ENCODE results near the gene SCN4B. TPM values are rescaled to one million over a fixed set of nuclear protein-coding genes. Genes with fewer than 3 reads are reported as not detected.
"Not testable (repeated sequence)": the region's sequence is repeated elsewhere in the genome, so short reads cannot be mapped to it uniquely, and the experiment has no call there.

The SCN4B gene
- total RNA-seq (2014; rRNA removed; shearing (Covaris generic)), result not detected in 2 replicates

GRCh38 chr11:118152552-118153471 is at the start of gene SCN4B:
SCN4B (minus strand) TSS chr11:118152823; CDS start chr11:118152673, 150 bp downstream.
- H3K4me1 ChIP-seq (replicated peaks), result no peaks in the 10 kb centered on the region
- peaks cover 12% of the 10 kb centered on the region for H3K27me3 ChIP-seq (replicated peaks)
- no peaks in the 10 kb centered on the region for H3K36me3 ChIP-seq
- no peak for DNase-seq (ENCODE audit: low read depth in 1 of 2, low spot score in 2 of 2)
- no peak within 1 kb of the TSS for H3K4me3 ChIP-seq
- no peaks in the 10 kb centered on the region for H3K9me3 ChIP-seq (replicated peaks)
- H3K27ac ChIP-seq, result no peak within 1 kb of the TSS

DNA sequence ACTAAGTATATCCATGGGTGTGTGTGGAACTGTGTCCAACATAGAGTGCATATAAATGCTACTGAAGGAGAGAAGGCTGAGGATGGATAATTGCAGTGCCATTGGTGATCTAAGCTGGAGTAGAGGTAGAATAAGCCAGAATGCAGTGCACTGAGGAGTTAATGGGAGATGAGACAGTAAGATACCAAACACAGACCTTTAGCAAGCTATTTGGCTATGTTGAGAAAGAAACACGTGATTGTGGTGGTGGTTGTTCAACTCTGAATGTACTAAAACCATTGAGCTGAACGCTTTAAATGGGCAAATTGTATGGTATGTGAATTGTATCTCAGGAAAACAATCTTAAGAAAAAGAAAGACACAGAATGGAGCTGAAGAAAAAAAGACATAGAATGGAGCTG is 49.3 kb upstream of the SCN4B start:
- Histone ChIP-seq H3K4me1 (replicated peaks) (no peaks in the 10 kb centered on the region), H3K27me3 (replicated peaks) (no peaks in the 10 kb centered on the region; the same call in 1 of the 2 replicates), H3K27ac (no peak overlapping the region), H3K9me3 (replicated peaks) (no peaks in the 10 kb centered on the region), H3K36me3 (no peaks in the 10 kb centered on the region), H3K4me3 (no peak overlapping the region)
- no peak for DNase-seq (ENCODE audit: low read depth in 1 of 2, low spot score in 2 of 2)

DNA sequence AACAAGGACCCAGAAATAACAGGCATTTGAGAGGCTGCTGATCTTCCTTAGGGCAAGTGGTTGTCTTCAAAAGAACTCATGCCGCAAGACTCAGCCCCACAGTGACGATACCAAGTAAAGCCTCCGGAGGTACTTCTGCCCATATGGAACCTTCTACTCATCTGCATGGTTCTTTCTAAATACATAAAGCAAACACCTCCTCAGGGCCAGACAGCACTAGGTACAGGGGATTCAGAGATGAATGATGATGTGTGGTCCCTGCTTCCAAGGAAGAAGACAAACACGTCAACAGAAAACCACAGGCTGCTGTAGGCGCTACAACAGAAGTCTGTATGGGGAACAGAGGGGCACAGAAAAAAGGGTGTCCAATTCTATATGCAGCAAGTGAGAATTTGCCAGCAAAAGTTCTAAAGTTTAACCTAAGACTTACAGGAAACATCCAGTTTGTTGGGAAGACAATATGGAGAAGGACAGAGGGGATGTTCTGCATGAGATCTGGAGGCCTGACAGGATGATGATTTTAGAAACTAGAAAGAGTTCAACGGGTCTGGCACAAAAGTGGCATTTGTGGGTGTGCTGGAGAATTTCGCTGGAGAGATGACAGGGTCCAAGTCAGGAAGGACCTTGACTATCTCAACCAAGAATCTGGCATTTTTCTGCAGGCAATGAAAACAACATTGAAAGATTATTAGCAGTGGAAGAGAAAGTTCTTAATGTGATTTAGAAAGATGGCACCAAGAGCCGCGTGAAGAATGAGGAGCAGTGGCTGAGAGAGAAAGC is 48.5 kb upstream of the SCN4B start:
- Histone ChIP-seq H3K27ac (no peak overlapping the region), H3K27me3 (replicated peaks) (no peaks in the 10 kb centered on the region)

DNA sequence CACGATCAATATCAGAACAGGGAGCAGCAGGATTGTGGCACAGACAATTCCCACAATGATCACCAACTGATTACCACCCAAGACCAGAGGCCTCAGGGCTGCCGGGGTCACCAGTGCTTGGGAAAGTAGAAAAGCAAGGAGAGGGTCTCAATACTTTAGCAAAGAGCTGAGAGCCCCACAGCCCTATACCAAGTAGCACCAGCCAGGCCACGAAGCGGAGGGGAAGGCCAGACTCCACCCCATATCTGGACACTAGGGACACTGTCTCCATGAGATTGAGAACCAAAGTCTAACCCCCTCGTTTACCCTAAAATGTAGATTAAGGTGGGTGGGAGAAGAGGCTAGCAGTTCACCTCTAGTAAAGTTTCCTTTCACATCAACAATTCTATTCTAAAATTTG is 47.9 kb upstream of the SCN4B start:
- no peaks in the 10 kb centered on the region for H3K27me3 ChIP-seq (replicated peaks)
- H3K4me1 ChIP-seq (replicated peaks), result no peaks in the 10 kb centered on the region
- H3K9me3 ChIP-seq (replicated peaks), result no peaks in the 10 kb centered on the region
- no peak overlapping the region for H3K4me3 ChIP-seq
- H3K27ac ChIP-seq, result no peak overlapping the region
- DNase-seq (ENCODE audit: low read depth in 1 of 2, low spot score in 2 of 2), result no peak
- no peaks in the 10 kb centered on the region for H3K36me3 ChIP-seq

More for the DNA sequence above, 48.5 kb upstream of the SCN4B start:
- H3K9me3 ChIP-seq (replicated peaks), result no peaks in the 10 kb centered on the region
- DNase-seq (ENCODE audit: low read depth in 1 of 2, low spot score in 2 of 2), result no peak
- no peaks in the 10 kb centered on the region for H3K4me1 ChIP-seq (replicated peaks)
- no peak overlapping the region for H3K4me3 ChIP-seq
- no peaks in the 10 kb centered on the region for H3K36me3 ChIP-seq

DNA sequence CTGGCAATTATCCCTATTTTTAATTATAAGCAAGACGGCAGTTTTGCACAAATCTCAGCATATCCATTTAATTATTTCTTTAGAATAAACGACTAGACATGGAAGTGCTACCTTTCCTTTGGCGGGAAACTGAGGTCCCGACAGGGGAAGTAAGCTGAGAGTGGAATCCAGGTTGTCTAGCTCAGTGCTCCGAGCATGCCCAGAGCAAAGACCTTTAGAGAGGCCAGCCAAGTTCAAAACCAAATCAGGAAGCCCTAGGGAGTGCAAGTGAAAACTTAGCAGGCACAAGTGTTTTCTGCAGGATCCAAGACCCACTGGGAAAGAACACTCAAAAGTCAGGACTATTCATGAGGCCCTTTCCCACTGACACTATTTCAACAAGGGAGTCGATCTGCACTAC is 46.5 kb upstream of the SCN4B start:
- DNase-seq (ENCODE audit: low read depth in 1 of 2, low spot score in 2 of 2), result no peak
- Histone ChIP-seq H3K36me3 (no peaks in the 10 kb centered on the region), H3K9me3 (replicated peaks) (no peaks in the 10 kb centered on the region)

DNA sequence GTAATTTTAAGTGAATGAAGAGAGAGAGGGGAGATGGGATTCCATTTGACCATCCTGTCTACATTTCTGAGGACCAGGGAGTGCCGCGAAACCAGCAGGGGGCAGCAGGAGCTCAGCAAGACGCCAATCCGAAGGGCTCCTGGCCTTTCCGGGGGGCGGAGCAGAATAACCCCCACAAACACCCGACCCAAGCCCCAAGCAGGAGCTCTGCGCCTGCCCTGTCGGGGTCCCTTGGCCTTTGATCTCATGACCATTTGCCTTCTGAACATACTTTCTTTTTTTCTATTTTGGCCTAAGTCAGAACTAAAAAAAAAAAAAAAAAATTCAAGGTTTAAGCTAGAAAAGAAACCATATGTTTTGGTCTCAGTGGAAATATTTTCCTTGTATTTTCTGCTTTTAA is 45.7 kb upstream of the SCN4B start:
- Histone ChIP-seq H3K4me1 (replicated peaks) (no peaks in the 10 kb centered on the region), H3K4me3 (no peak overlapping the region), H3K36me3 (no peaks in the 10 kb centered on the region), H3K9me3 (replicated peaks) (no peaks in the 10 kb centered on the region), H3K27me3 (replicated peaks) (no peaks in the 10 kb centered on the region), H3K27ac (no peak overlapping the region)
- peak; percentile 22 to 55 for DNase-seq (ENCODE audit: low read depth in 1 of 2, low spot score in 2 of 2)

More for the DNA sequence above, 46.5 kb upstream of the SCN4B start:
- no peak overlapping the region for H3K4me3 ChIP-seq
- H3K27ac ChIP-seq, result no peak overlapping the region
- no peaks in the 10 kb centered on the region for H3K4me1 ChIP-seq (replicated peaks)
- H3K27me3 ChIP-seq (replicated peaks), result no peaks in the 10 kb centered on the region

GRCh38 chr11:118194835-118195627 is 42.4 kb upstream of the SCN4B start:
- Histone ChIP-seq H3K36me3 (no peaks in the 10 kb centered on the region), H3K9me3 (replicated peaks) (no peaks in the 10 kb centered on the region), H3K27me3 (replicated peaks) (no peaks in the 10 kb centered on the region), H3K4me3 (no peak overlapping the region), H3K4me1 (replicated peaks) (no peaks in the 10 kb centered on the region), H3K27ac (no peak overlapping the region)
- DNase-seq (ENCODE audit: low read depth in 1 of 2, low spot score in 2 of 2), result no peak

DNA sequence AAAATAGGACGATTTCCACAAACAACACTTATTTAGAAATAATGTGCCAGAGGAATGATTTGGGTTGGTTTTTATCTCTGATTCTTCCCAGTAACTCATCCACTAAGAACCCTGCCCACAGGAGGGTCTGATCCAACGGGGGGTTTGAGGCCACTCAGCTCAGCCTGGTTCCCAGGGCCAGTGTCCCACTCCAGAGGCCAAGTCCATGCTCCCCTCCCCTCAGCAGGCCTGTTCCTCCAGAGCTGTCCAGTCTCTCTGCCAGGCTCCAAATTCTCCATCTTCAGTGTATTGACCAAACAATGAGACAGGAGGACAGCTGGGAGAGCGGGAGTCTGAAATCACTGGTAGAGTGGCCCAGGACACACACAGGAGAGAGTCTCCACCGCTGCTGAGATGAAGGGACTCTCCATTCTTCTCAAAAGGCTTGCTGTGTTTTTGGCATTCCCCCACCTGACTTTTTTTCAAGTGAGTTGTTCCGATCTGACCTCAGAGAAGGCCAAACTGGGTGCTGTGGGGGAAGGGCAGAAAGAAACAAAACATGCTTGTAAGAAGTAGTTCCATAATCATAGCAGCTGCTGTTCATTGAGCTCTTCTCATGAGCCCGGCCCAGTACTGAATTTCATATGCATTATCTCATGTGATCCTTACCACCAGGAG is 41.4 kb upstream of the SCN4B start:
- H3K27ac ChIP-seq, result no peak overlapping the region
- H3K36me3 ChIP-seq, result no peaks in the 10 kb centered on the region
- no peaks in the 10 kb centered on the region for H3K27me3 ChIP-seq (replicated peaks)
- H3K4me3 ChIP-seq, result no peak overlapping the region
- H3K4me1 ChIP-seq (replicated peaks), result no peaks in the 10 kb centered on the region
- H3K9me3 ChIP-seq (replicated peaks), result no peaks in the 10 kb centered on the region
- no peak for DNase-seq (ENCODE audit: low read depth in 1 of 2, low spot score in 2 of 2)

- H3K4me3 ChIP-seq; H3K4me1 ChIP-seq (replicated peaks); H3K27ac ChIP-seq; H3K36me3 ChIP-seq; DNase-seq (ENCODE audit: low read depth in 1 of 2, low spot score in 2 of 2); H3K27me3 ChIP-seq (replicated peaks); H3K9me3 ChIP-seq (replicated peaks): not testable (repeated sequence)
These were observed 40.2 kb upstream of the SCN4B start for GRCh38 chr11:118192817-118193216.

DNA sequence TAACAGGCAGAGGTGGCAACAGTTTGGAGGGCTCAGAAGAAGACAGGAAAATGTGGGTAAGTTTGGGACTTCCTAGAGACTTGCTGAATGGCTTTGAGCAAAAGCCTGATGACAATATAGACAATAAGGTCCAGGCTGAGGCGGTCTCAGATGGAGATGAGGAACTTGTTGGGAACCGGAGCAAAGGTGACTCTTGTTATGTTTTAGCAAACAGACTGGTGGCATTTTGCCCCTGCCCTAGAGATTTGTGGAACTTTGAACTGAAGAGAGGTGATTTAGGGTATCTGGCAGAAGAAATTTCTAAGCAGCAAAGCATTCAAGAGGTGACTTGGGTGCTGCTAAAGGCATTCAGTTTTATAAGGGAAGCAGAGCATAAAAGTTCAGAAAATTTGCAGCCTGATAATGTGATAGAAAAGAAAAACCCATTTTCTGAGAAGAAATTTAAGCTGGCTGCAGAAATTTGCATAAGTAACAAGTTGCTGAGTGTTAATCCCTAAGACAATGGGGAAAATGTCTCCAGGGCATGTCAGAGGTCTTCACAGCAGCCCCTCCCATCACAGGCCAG is 38.4 kb upstream of the SCN4B start:
- not testable (repeated sequence) for H3K27ac ChIP-seq; H3K4me3 ChIP-seq; DNase-seq (ENCODE audit: low read depth in 1 of 2, low spot score in 2 of 2); H3K36me3 ChIP-seq; H3K4me1 ChIP-seq (replicated peaks); H3K27me3 ChIP-seq (replicated peaks); H3K9me3 ChIP-seq (replicated peaks)

- DNase-seq (ENCODE audit: low read depth in 1 of 2, low spot score in 2 of 2), result no peak
- Histone ChIP-seq H3K36me3 (no peaks in the 10 kb centered on the region), H3K27me3 (replicated peaks) (no peaks in the 10 kb centered on the region), H3K9me3 (replicated peaks) (no peaks in the 10 kb centered on the region), H3K4me1 (replicated peaks) (no peaks in the 10 kb centered on the region), H3K4me3 (no peak overlapping the region), H3K27ac (no peak overlapping the region)
These were observed 33.9 kb upstream of the SCN4B start for GRCh38 chr11:118186346-118187107.

DNA sequence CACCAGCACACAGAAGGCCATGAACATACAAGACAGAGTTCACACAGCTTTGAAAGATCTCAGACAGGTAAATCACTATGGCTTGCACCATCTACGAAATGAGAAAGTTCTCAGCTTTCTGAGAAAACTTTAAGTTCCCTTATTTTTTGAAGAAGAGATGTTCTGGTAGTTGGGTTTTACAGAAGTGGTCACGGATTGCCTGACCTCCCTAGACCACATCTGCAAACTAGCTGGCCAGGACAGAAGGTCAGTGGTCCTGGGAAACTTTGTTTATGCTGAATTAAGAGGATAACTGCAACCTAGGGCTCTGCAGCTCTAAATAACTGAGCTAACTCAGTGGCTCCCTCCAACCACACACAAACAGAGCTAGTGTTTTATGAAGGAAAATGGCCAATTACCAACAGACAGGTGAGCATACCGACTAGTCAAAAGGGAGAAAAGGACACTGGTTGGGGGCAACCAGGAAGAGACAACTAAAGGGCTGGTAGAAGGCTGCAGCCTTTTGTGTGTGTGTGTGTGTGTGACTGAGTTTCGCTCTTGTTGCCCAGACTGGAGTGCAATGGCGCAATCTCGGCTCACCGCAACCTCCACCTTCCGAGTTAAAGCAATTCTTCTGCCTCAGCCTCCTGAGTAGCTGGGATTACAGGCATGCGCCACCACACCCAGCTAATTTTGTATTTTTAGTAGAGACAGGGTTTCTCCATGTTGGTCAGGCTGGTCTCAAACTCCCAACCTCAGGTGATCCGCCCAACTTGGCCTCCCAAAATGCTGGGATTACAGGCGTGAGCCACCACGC is 32.4 kb upstream of the SCN4B start:
- H3K36me3 ChIP-seq, result no peaks in the 10 kb centered on the region
- no peaks in the 10 kb centered on the region for H3K27me3 ChIP-seq (replicated peaks)
- H3K9me3 ChIP-seq (replicated peaks), result no peaks in the 10 kb centered on the region
- DNase-seq (ENCODE audit: low read depth in 1 of 2, low spot score in 2 of 2), result no peak
- no peaks in the 10 kb centered on the region for H3K4me1 ChIP-seq (replicated peaks)
- H3K4me3 ChIP-seq, result no peak overlapping the region
- H3K27ac ChIP-seq, result no peak overlapping the region
